Stomach smooth muscle (tissue), 2 donors: ENCODE measurements around the gene SLC35A3.

ENCODE experiments used
- H3K27ac ChIP-seq: one replicate; pipeline ENCODE4 v1.7.0; 2013; ENCODE audit warnings: mild to moderate bottlenecking, low read length, inconsistent platforms
- H3K27me3 ChIP-seq, 2 donors: one replicate each; pipeline ENCODE4 v1.7.0; 2013; ENCODE audit warnings: low read length in 2 of 2; ENCODE audit not compliant: insufficient read depth in 2 of 2, control insufficient read depth in 1 of 2
- H3K36me3 ChIP-seq, 2 donors: one replicate each; pipeline ENCODE4 v1.7.0; 2013; ENCODE audit warnings: low read length in 2 of 2; ENCODE audit not compliant: control insufficient read depth in 2 of 2, insufficient read depth in 2 of 2
- H3K4me1 ChIP-seq: one replicate; pipeline ENCODE4 v1.7.0; 2013; ENCODE audit warnings: low read length; ENCODE audit not compliant: control insufficient read depth, insufficient read depth
- H3K4me3 ChIP-seq, 2 donors: one replicate each; pipeline ENCODE4 v1.7.0; 2013; ENCODE audit warnings: low read length in 2 of 2
- H3K9ac ChIP-seq, 2 donors: one replicate each; pipeline ENCODE4 v1.7.0; 2013; ENCODE audit warnings: low read length in 2 of 2, mild to moderate bottlenecking in 1 of 2
- H3K9me3 ChIP-seq, 2 donors: one replicate each; pipeline ENCODE4 v1.7.0; 2013; ENCODE audit warnings: low read length in 2 of 2; ENCODE audit not compliant: control insufficient read depth in 2 of 2
- donor health status: healthy.
- donor health status: Pancreatic carcinoma.

Gene SLC35A3

GRCh38 chr1:100053119-100053518, 83.3 kb downstream of the SLC35A3 start:
- Histone ChIP-seq H3K9ac (no peak overlapping the region), H3K27me3 (no peaks in the 10 kb centered on the region), H3K9me3 (no peaks in the 10 kb centered on the region)

GRCh38 chr1:100053727-100054126, 83.9 kb downstream of the SLC35A3 start:
- Histone ChIP-seq H3K4me1 (peaks cover 3% of the 10 kb centered on the region), H3K9ac (no peak overlapping the region), H3K36me3 (peaks cover 4 to 5% of the 10 kb centered on the region in 2 donors), H3K4me3 (no peak overlapping the region), H3K27ac (no peak overlapping the region), H3K27me3 (no peaks in the 10 kb centered on the region), H3K9me3 (no peaks in the 10 kb centered on the region)

More at GRCh38 chr1:100053119-100053518, 83.3 kb downstream of the SLC35A3 start:
- H3K36me3 ChIP-seq: peaks cover 4 to 5% of the 10 kb centered on the region in 2 donors
- H3K4me1 ChIP-seq: peaks cover 3% of the 10 kb centered on the region
- no peak overlapping the region for H3K4me3 ChIP-seq
- no peak overlapping the region for H3K27ac ChIP-seq

- Histone ChIP-seq H3K9me3 (no peaks in the 10 kb centered on the region), H3K9ac (no peak overlapping the region), H3K27ac (no peak overlapping the region), H3K27me3 (no peaks in the 10 kb centered on the region), H3K36me3 (peaks cover 11 to 21% of the 10 kb centered on the region in 2 donors), H3K4me1 (no peaks in the 10 kb centered on the region), H3K4me3 (no peak overlapping the region)
Observed at GRCh38 chr1:100061681-100062080, 91.9 kb downstream of the SLC35A3 start.

GRCh38 chr1:100065183-100065968, 95.6 kb downstream of the SLC35A3 start:
- Histone ChIP-seq H3K4me1 (no peaks in the 10 kb centered on the region), H3K4me3 (no peak overlapping the region), H3K9me3 (no peaks in the 10 kb centered on the region), H3K36me3 (peaks cover 30 to 38% of the 10 kb centered on the region in 2 donors), H3K27me3 (no peaks in the 10 kb centered on the region), H3K27ac (no peak overlapping the region), H3K9ac (no peak overlapping the region)

GRCh38 chr1:100065969-100066227, 96.1 kb downstream of the SLC35A3 start:
- H3K27me3 ChIP-seq: no peaks in the 10 kb centered on the region
- H3K27ac ChIP-seq: no peak overlapping the region
- no peak overlapping the region for H3K4me3 ChIP-seq
- H3K9me3 ChIP-seq: no peaks in the 10 kb centered on the region
- H3K4me1 ChIP-seq: no peaks in the 10 kb centered on the region
- H3K36me3 ChIP-seq: peaks cover 29 to 36% of the 10 kb centered on the region in 2 donors
- no peak overlapping the region for H3K9ac ChIP-seq

- Histone ChIP-seq H3K9me3 (no peaks in the 10 kb centered on the region), H3K27ac (no peak overlapping the region), H3K4me3 (no peak overlapping the region), H3K36me3 (peaks cover 43 to 49% of the 10 kb centered on the region in 2 donors), H3K9ac (no peak overlapping the region), H3K4me1 (no peaks in the 10 kb centered on the region), H3K27me3 (no peaks in the 10 kb centered on the region)
Observed at GRCh38 chr1:100070201-100070939, 100.6 kb downstream of the SLC35A3 start.

GRCh38 chr1:100073531-100073930, 103.7 kb downstream of the SLC35A3 start:
- Histone ChIP-seq H3K9me3 (no peaks in the 10 kb centered on the region), H3K27me3 (no peaks in the 10 kb centered on the region), H3K27ac (no peak overlapping the region), H3K4me3 (no peak overlapping the region), H3K4me1 (no peaks in the 10 kb centered on the region), H3K9ac (no peak overlapping the region), H3K36me3 (peaks cover 40 to 47% of the 10 kb centered on the region in 2 donors)

GRCh38 chr1:100074604-100075395, 105.0 kb downstream of the SLC35A3 start:
- no peak overlapping the region for H3K27ac ChIP-seq
- no peaks in the 10 kb centered on the region for H3K4me1 ChIP-seq
- H3K9ac ChIP-seq: no peak overlapping the region
- no peak overlapping the region for H3K4me3 ChIP-seq
- peaks cover 35 to 43% of the 10 kb centered on the region in 2 donors for H3K36me3 ChIP-seq
- no peaks in the 10 kb centered on the region for H3K27me3 ChIP-seq
- H3K9me3 ChIP-seq: no peaks in the 10 kb centered on the region

- no peaks in the 10 kb centered on the region for H3K9me3 ChIP-seq
- no peak overlapping the region for H3K4me3 ChIP-seq
- no peak overlapping the region for H3K27ac ChIP-seq
- no peaks in the 10 kb centered on the region for H3K4me1 ChIP-seq
- no peaks in the 10 kb centered on the region for H3K27me3 ChIP-seq
- H3K36me3 ChIP-seq: peaks cover 27 to 40% of the 10 kb centered on the region in 2 donors
- no peak overlapping the region for H3K9ac ChIP-seq
Observed at GRCh38 chr1:100075773-100076172, 106.0 kb downstream of the SLC35A3 start.

GRCh38 chr1:100076319-100076718, 106.5 kb downstream of the SLC35A3 start:
- Histone ChIP-seq H3K27ac (no peak overlapping the region), H3K4me1 (no peaks in the 10 kb centered on the region), H3K9me3 (no peaks in the 10 kb centered on the region), H3K4me3 (no peak overlapping the region), H3K9ac (no peak overlapping the region), H3K27me3 (no peaks in the 10 kb centered on the region), H3K36me3 (peaks cover 26 to 40% of the 10 kb centered on the region in 2 donors)
